GM23338 (cell line): ENCODE data around the gene ARL15. TPM values are rescaled to one million over a fixed set of nuclear protein-coding genes. Genes with fewer than 3 reads are reported as not detected.
A peak's percentile ranks its signal among the peaks of the same experiment; 100 is the strongest.
"Not testable (repeated sequence)": the region's sequence is repeated elsewhere in the genome, so short reads cannot be mapped to it uniquely, and the experiment has no call there.

Source experiments
- ATAC-seq: fragments of 200-7000 bp; cut with Tn5 transposase; 3 replicates; pipeline ENCODE4 v1.9.1; 2020
- DNase-seq: peaks from one replicate; pipeline ENCODE4 v3.0.0-alpha.2; 2015; ENCODE audit warnings: low spot score
- H2AFZ ChIP-seq: fragments of 200-600 bp; sonication (generic); 2 replicates; pipeline ENCODE4 v1.8.0; 2016; ENCODE audit warnings: antibody characterized with exemption, mild to moderate bottlenecking, moderate library complexity
- H3F3A ChIP-seq: fragments of 200-600 bp; sonication (generic); replicated peaks from 2 replicates; pipeline ENCODE4 v1.8.0; 2017; ENCODE audit warnings: antibody characterized with exemption, mixed run types, low read depth
- H3K27ac ChIP-seq: fragments of 200-600 bp; sonication (generic); 2 replicates; pipeline ENCODE4 v1.6.1; 2016; ENCODE audit warnings: low read depth
- H3K27me3 ChIP-seq: fragments of 200-600 bp; sonication (generic); 2 replicates; pipeline ENCODE4 v1.8.0; 2016; ENCODE audit warnings: mild to moderate bottlenecking, mixed run types, moderate library complexity; ENCODE audit not compliant: insufficient read depth
- H3K36me3 ChIP-seq: fragments of 200-600 bp; sonication (generic); 2 replicates; pipeline ENCODE4 v1.8.0; 2016; ENCODE audit warnings: mild to moderate bottlenecking; ENCODE audit not compliant: insufficient read depth
- H3K4me1 ChIP-seq: fragments of 200-600 bp; sonication (generic); 2 replicates; pipeline ENCODE4 v1.8.0; 2016; ENCODE audit warnings: mild to moderate bottlenecking, moderate library complexity; ENCODE audit not compliant: insufficient read depth
- H3K4me2 ChIP-seq: fragments of 200-600 bp; sonication (generic); 2 replicates; pipeline ENCODE4 v1.7.1; 2017; ENCODE audit warnings: mixed run types
- H3K4me3 ChIP-seq: fragments of 200-600 bp; sonication (generic); 2 replicates; pipeline ENCODE4 v1.6.1; 2016; ENCODE audit warnings: mixed run types
- H3K79me2 ChIP-seq: fragments of 200-600 bp; sonication (generic); replicated peaks from 2 replicates; pipeline ENCODE4 v1.8.0; 2017; ENCODE audit warnings: mild to moderate bottlenecking; ENCODE audit not compliant: insufficient read depth
- H3K9me2 ChIP-seq: fragments of 200-600 bp; sonication (generic); 2 replicates; pipeline ENCODE4 v1.8.0; 2017; ENCODE audit not compliant: insufficient read depth
- H4K20me1 ChIP-seq: fragments of 200-600 bp; sonication (generic); replicated peaks from 2 replicates; pipeline ENCODE4 v1.8.0; 2017; ENCODE audit warnings: mild to moderate bottlenecking; ENCODE audit not compliant: insufficient read depth
- H3K27ac Mint-ChIP-seq: 2 replicates; pipeline ENCODE4 v1.8.0; 2020; ENCODE audit warnings: inconsistent platforms, mild to moderate bottlenecking, moderate library complexity, mixed read lengths
- H3K27me3 Mint-ChIP-seq: 3 replicates; pipeline ENCODE4 v1.8.0; 2022; ENCODE audit warnings: low read depth, mild to moderate bottlenecking, moderate library complexity, mixed read lengths, inconsistent platforms; ENCODE audit not compliant: insufficient read depth, poor library complexity
- H3K36me3 Mint-ChIP-seq: 3 replicates; pipeline ENCODE4 v1.8.0; 2021; ENCODE audit warnings: low read depth, mild to moderate bottlenecking, inconsistent platforms, moderate library complexity, mixed read lengths
- H3K4me1 Mint-ChIP-seq: 3 replicates; pipeline ENCODE4 v1.8.0; 2020; ENCODE audit warnings: mild to moderate bottlenecking, inconsistent platforms, mixed read lengths
- H3K4me3 Mint-ChIP-seq: 3 replicates; pipeline ENCODE4 v1.8.0; 2021; ENCODE audit warnings: moderate library complexity, mild to moderate bottlenecking, inconsistent platforms, mixed read lengths
- H3K9me3 Mint-ChIP-seq: 3 replicates; pipeline ENCODE4 v1.8.0; 2020; ENCODE audit warnings: moderate library complexity, mild to moderate bottlenecking, inconsistent platforms, mixed read lengths
- EZH2phosphoT487 ChIP-seq: fragments of 200-600 bp; sonication (generic); IDR thresholded peaks from one replicate; pipeline ENCODE4 v1.8.1; 2018; ENCODE audit warnings: antibody characterized with exemption; ENCODE audit not compliant: unreplicated experiment
- ZNF331 ChIP-seq: fragments of 250-450 bp; sonication (Bioruptor Pico); IDR thresholded peaks from 2 replicates; pipeline ENCODE4 v1.5.0; 2020; ENCODE audit warnings: low read depth, mild to moderate bottlenecking, moderate library complexity
- polyA plus RNA-seq: library from polyadenylated mRNA; unstranded; fragments of >200 nt; fragmentation: Nextera tagmentation; extraction: Ambion mirVana; gene quantifications from 2 replicates; pipeline ENCODE4 v1.2.1, GENCODE V29; 2016
- total RNA-seq: library from RNA; depleted of rRNA; stranded (reverse); fragments of >200 nt; shearing (Covaris generic); gene quantifications from 2 replicates; pipeline ENCODE4 v1.2.3, GENCODE V29; 2014
- TF ChIP-seq, protein P1 (sequence below): fragments of 250-450 bp; sonication (Bioruptor Pico); IDR thresholded peaks from 2 replicates; pipeline ENCODE4 v1.5.0; 2020; ENCODE audit warnings: mild to moderate bottlenecking, moderate library complexity

The ARL15 gene
- total and polyA plus RNA-seq, 2 experiments from 2014 or later, result 13.0 to 54.0 TPM

DNA sequence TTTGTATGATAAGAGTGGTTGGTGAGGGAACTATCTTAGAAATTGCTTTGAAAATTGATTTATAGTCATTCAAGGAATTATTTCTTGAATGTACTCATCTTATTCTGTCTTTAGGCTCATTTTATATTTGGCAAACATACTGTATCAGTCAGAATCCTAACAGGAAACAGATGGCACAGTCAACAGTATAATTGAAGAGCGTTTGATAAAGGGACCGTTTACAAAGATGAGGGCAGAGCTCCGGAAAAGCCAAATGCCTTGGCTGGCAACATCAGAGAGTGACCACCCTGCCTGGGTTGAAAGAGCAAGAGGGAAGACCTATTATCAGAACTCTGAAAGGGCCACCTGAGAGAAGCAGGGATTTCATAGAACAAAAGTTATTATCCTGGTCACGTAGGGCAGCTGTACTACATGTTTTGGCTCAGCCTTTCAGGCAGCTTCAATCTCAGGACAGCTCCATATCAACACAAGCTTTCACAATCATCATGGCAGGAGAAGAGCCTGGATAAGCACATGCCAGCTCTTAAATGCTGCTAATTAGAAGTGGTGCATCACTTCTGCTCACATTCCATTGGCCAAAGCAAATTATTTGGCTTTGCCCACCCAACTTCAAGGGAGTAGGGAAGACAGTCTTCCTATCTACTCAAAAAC is 47.2 kb upstream of the ARL15 start:
- Histone ChIP-seq H3F3A (no peaks in the 10 kb centered on the region), H3K4me1 (no peaks in the 10 kb centered on the region), H3K36me3 (0 out of 2 replicates have a peak, but pooled peaks cover 4% of the 10 kb centered on the region), H3K4me2 (no peak overlapping the region), H3K4me3 (no peak overlapping the region), H3K9me2 (peaks cover 3% of the 10 kb centered on the region; the same call in 1 of the 2 replicates), H3K27ac (no peak overlapping the region), H3K79me2 (no peaks in the 10 kb centered on the region), H2AFZ (0 out of 2 replicates have a peak overlapping the region, but pooled peaks have one; percentile 14), H4K20me1 (no peaks in the 10 kb centered on the region), H3K27me3 (no peaks in the 10 kb centered on the region)
- Mint-ChIP-seq H3K27ac (no peak overlapping the region), H3K27me3 (peaks cover 2% of the 10 kb centered on the region), H3K4me1 (peaks cover 9% of the 10 kb centered on the region; the same call in 2 of the 3 replicates), H3K36me3 (peaks cover 26% of the 10 kb centered on the region), H3K4me3 (no peak overlapping the region), H3K9me3 (peaks cover 36% of the 10 kb centered on the region)
- DNase-seq (no peak), ATAC-seq (no peak)
- TF ChIP-seq EZH2phosphoT487, result no peak

DNA sequence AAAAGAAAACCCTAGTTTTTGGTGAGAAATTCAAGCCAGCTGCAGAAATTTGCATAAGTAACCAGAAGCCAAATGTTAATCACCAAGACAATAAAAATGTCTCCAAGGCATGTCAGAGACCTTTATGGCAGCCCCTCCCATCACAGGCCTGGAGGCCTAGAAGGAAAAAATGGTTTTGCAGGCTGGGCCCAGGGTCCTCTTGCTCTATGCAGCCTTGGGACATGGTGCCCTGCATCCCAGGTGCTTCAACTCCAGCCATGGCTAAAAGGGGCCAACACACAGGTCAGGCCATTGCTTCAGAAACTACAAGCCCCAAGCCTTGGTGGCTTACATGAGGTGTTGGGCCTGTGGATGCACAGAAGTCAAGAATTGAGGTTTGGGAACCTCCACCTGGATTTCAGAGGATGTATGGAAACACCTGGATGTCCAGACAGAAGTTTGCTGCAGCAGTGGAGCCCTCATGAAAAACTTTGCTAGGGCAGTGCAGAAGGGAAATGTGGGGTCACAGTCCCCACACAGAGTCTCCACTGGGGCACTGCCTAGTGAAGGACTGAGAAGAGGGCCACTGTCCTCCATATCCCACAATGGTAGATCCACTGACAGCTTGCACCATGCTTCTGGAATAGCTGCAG is 43.7 kb upstream of the ARL15 start:
- not testable (repeated sequence) for ATAC-seq, H3K27ac Mint-ChIP-seq, H3K79me2 ChIP-seq, H3K4me1 ChIP-seq, H3K4me3 ChIP-seq, H3K9me2 ChIP-seq, H3K4me2 ChIP-seq, DNase-seq, H3F3A ChIP-seq, H3K27me3 Mint-ChIP-seq, H3K4me1 Mint-ChIP-seq, H3K4me3 Mint-ChIP-seq, H2AFZ ChIP-seq, H3K27ac ChIP-seq, H3K27me3 ChIP-seq, H4K20me1 ChIP-seq
- H3K36me3 ChIP-seq, result peaks cover 11% of the 10 kb centered on the region; the same call in 1 of the 2 replicates
- H3K9me3 Mint-ChIP-seq, result peaks cover 66% of the 10 kb centered on the region
- peaks cover 32% of the 10 kb centered on the region for H3K36me3 Mint-ChIP-seq

DNA sequence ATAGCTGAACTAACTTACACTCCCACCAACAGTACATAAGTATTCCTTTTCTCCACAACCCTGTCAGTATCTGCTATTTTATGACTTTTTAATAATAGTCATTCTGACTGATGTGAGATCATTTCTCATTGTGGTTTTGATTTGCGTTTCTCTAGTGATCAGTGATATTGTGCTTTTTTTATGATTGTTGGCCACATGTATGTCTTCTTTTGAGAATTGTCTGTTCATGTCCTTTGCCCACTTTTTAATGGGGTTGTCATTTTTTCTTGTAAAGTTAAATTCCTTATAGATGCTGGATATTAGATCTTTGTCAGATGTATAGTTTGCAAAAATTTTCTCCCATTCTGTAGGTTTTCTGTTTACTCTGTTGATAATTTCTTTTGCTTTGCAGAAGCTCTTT is 42.2 kb upstream of the ARL15 start:
- not testable (repeated sequence) for H3K27me3 Mint-ChIP-seq, H3K4me1 ChIP-seq, H3K4me2 ChIP-seq, H3K4me3 ChIP-seq, H4K20me1 ChIP-seq, H3K27me3 ChIP-seq, H2AFZ ChIP-seq, H3F3A ChIP-seq, H3K27ac ChIP-seq, H3K4me3 Mint-ChIP-seq, DNase-seq, H3K9me2 ChIP-seq, H3K27ac Mint-ChIP-seq, H3K79me2 ChIP-seq, H3K4me1 Mint-ChIP-seq, ATAC-seq
- H3K9me3 Mint-ChIP-seq, result peaks cover 72% of the 10 kb centered on the region
- peaks cover 33% of the 10 kb centered on the region for H3K36me3 Mint-ChIP-seq
- peaks cover 26% of the 10 kb centered on the region for H3K36me3 ChIP-seq

DNA sequence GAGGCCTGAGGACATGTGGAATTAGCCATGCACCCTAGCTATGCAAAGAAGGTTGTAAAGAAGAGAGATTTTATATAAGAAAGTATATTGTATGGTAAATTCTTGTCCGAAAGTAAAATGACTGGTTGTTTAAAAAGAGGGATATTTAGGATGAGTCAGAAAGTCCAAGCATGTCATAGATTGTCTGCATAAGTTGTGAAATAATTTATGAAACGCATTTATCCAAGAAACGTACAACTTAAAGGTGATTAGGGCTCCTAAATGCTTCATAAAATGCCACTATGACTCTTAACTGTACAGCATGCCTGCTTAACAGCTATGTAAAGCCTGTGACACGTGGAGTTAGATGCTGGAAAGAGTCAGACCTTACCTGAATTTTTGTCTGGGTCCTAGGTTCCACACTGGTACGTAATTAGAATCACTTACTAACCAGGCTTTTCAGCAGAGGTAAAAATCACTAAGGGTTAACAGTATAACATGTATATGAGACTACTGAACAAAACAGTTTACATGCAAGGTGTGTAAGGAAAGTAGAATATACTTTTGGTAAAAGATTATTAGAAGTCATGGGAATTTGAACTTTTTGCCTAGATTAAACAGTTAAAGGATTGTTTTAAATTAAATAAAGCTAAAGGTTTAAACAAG is 37.0 kb upstream of the ARL15 start:
- Histone ChIP-seq H2AFZ (no peak overlapping the region), H3K36me3 (peaks cover 25% of the 10 kb centered on the region), H3K27ac (no peak overlapping the region), H3K4me1 (no peaks in the 10 kb centered on the region), H3K9me2 (peaks cover 3% of the 10 kb centered on the region; the same call in 1 of the 2 replicates), H3K4me3 (no peak overlapping the region), H3K79me2 (no peaks in the 10 kb centered on the region), H3K4me2 (no peak overlapping the region), H4K20me1 (no peaks in the 10 kb centered on the region), H3F3A (no peaks in the 10 kb centered on the region), H3K27me3 (no peaks in the 10 kb centered on the region)
- no peak overlapping the region for H3K4me3 Mint-ChIP-seq
- H3K27me3 Mint-ChIP-seq, result no peaks in the 10 kb centered on the region
- DNase-seq (peak; percentile 23), ATAC-seq (no peak)
- H3K27ac Mint-ChIP-seq, result no peak overlapping the region
- H3K36me3 Mint-ChIP-seq, result peaks cover 28% of the 10 kb centered on the region
- peaks cover 70% of the 10 kb centered on the region for H3K9me3 Mint-ChIP-seq
- no peaks in the 10 kb centered on the region; the same call in 2 of the 3 replicates for H3K4me1 Mint-ChIP-seq
- TF ChIP-seq, protein P1, sequence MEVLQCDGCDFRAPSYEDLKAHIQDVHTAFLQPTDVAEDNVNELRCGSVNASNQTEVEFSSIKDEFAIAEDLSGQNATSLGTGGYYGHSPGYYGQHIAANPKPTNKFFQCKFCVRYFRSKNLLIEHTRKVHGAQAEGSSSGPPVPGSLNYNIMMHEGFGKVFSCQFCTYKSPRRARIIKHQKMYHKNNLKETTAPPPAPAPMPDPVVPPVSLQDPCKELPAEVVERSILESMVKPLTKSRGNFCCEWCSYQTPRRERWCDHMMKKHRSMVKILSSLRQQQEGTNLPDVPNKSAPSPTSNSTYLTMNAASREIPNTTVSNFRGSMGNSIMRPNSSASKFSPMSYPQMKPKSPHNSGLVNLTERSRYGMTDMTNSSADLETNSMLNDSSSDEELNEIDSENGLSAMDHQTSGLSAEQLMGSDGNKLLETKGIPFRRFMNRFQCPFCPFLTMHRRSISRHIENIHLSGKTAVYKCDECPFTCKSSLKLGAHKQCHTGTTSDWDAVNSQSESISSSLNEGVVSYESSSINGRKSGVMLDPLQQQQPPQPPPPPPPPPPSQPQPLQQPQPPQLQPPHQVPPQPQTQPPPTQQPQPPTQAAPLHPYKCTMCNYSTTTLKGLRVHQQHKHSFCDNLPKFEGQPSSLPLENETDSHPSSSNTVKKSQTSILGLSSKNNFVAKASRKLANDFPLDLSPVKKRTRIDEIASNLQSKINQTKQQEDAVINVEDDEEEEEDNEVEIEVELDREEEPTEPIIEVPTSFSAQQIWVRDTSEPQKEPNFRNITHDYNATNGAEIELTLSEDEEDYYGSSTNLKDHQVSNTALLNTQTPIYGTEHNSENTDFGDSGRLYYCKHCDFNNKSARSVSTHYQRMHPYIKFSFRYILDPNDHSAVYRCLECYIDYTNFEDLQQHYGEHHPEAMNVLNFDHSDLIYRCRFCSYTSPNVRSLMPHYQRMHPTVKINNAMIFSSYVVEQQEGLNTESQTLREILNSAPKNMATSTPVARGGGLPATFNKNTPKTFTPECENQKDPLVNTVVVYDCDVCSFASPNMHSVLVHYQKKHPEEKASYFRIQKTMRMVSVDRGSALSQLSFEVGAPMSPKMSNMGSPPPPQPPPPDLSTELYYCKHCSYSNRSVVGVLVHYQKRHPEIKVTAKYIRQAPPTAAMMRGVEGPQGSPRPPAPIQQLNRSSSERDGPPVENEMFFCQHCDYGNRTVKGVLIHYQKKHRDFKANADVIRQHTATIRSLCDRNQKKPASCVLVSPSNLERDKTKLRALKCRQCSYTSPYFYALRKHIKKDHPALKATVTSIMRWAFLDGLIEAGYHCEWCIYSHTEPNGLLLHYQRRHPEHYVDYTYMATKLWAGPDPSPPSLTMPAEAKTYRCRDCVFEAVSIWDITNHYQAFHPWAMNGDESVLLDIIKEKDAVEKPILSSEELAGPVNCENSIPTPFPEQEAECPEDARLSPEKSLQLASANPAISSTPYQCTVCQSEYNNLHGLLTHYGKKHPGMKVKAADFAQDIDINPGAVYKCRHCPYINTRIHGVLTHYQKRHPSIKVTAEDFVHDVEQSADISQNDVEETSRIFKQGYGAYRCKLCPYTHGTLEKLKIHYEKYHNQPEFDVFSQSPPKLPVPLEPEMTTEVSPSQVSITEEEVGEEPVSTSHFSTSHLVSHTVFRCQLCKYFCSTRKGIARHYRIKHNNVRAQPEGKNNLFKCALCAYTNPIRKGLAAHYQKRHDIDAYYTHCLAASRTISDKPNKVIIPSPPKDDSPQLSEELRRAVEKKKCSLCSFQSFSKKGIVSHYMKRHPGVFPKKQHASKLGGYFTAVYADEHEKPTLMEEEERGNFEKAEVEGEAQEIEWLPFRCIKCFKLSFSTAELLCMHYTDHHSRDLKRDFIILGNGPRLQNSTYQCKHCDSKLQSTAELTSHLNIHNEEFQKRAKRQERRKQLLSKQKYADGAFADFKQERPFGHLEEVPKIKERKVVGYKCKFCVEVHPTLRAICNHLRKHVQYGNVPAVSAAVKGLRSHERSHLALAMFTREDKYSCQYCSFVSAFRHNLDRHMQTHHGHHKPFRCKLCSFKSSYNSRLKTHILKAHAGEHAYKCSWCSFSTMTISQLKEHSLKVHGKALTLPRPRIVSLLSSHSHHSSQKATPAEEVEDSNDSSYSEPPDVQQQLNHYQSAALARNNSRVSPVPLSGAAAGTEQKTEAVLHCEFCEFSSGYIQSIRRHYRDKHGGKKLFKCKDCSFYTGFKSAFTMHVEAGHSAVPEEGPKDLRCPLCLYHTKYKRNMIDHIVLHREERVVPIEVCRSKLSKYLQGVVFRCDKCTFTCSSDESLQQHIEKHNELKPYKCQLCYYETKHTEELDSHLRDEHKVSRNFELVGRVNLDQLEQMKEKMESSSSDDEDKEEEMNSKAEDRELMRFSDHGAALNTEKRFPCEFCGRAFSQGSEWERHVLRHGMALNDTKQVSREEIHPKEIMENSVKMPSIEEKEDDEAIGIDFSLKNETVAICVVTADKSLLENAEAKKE (CRISPR knock-in tag), result no peak
- TF ChIP-seq ZNF331 (CRISPR knock-in tag), result no peak
